NCI-H146 (cell line): ENCODE measurements around the gene ETV6.

Experiments used
- DNase-seq: peaks from one replicate; lab custom pipeline; 2025; lab: John Stamatoyannopoulos, UW

Gene ETV6

GRCh38 chr12:11827091-11828061, 177.9 kb downstream of the ETV6 start:
- DNase-seq, result no peak

DNA sequence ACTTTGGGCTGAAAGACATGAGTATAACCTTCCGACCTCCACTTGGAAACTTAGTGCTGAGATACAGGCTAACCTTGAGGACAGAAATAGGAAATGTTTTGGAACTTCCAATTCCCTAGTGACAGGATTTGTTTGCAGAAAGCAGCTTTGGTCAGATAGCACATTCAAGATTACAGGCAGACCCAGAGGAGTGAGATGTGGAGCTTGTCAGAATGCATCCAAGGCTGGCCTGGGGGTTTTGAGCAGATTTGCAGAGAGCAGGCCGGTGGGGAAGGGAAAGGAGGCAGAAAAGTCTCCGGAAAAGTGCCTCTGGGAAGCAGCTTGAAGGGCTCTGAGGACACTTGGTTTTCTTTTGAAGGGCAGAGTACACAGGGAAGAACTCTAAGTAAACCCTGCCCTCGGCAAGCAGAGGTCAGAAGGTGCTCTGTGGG, 180.3 kb downstream of the ETV6 start:
- no peak for DNase-seq

DNA sequence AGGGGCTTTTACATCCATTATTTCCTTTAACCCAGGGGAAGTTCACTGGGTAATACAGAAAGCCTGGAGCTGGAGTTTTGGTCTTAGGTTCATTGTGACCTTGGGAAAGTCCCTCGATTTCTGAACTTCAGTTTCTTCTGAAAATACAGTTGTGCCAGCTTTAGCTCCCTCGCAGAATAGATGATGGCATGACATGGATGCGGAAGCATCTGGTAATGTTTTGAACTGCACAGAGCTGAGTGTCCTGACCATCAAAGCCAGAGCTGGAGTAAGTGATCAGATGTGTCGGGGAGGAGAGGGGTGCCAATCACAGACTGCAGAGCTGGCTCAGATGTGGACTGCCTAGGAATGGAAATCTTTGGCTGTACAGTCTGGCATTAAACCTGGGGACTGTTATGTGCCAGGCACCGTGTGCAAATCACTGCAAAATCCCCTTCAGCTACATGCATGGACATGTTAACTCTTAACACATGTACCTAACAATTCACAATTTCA, 180.9 kb downstream of the ETV6 start:
- no peak for DNase-seq

- DNase-seq, result peak; percentile 28
Measured at GRCh38 chr12:11832093-11832492, 182.6 kb downstream of the ETV6 start.

GRCh38 chr12:11833174-11833895, 183.9 kb downstream of the ETV6 start:
- DNase-seq, result no peak

- no peak for DNase-seq
Measured at GRCh38 chr12:11834104-11834812, 184.8 kb downstream of the ETV6 start.

- DNase-seq, result no peak
Measured at GRCh38 chr12:11834931-11835330, 185.5 kb downstream of the ETV6 start.

GRCh38 chr12:11836282-11837151, 187.0 kb downstream of the ETV6 start:
- no peak for DNase-seq

GRCh38 chr12:11837216-11837934, 187.9 kb downstream of the ETV6 start:
- no peak for DNase-seq

DNA sequence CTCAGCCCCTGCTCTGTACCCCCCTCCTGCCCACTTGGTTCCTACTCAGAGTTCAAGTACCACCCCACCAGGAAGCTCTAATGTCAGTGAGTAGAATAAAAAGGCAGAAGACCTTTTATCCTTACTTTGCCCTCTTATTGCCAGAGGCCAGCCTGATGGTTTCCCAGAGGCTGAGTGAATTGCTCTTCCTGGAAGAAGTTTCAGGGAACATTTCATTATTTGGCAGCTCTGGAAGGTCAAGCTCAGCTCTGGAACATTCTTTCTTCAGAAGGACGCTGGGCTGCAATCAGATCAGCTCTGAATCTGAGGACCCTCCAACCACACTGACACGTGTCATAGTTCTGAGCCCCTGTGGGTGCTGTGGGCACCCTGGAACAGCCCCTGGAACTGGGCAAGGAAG, 188.9 kb downstream of the ETV6 start:
- DNase-seq, result no peak

DNA sequence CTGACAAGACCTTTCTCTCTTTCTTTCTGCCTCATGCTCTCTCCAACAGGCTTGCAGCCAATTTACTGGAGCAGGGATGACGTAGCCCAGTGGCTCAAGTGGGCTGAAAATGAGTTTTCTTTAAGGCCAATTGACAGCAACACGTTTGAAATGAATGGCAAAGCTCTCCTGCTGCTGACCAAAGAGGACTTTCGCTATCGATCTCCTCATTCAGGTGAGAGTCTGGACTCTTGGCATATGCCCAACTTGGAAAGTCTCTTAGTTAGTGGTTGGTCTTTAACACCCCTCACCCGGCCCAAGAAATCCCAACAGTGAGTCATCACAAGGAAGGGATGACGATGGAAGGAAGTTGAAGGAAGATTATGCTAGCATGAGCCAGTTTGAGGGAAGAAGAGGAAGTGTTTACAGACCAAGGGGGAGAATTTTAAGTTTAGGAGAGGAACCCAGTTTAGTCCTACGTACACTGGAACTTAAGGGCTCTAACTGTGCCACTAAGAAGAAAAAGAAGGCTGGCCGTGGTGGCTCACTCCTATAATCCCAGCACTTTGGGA, 189.7 kb downstream of the ETV6 start:
- no peak for DNase-seq

- DNase-seq, result peak; percentile 56
Measured at GRCh38 chr12:11840366-11840765, 190.9 kb downstream of the ETV6 start.

GRCh38 chr12:11846488-11846887, 197.0 kb downstream of the ETV6 start:
- no peak for DNase-seq

DNA sequence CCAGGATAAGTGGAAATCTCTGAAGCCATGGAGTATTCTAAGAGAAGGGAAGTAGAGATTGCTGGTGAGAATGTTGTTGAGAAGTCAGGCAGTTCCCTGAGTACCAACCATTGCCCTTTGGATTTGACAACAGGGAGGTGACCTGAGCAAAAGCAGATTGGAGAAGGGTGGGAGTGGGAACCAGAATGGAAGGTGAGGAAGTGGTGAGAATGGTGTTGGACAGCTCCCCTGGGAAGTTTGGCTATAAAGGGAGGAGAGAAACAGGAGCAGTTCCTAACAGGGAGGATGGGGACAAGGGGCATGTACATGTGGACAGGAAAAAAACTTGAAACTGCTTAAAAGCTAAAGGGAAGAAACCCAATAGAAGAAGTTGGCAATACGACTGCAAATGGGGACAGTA, 198.1 kb downstream of the ETV6 start:
- DNase-seq, result no peak

DNA sequence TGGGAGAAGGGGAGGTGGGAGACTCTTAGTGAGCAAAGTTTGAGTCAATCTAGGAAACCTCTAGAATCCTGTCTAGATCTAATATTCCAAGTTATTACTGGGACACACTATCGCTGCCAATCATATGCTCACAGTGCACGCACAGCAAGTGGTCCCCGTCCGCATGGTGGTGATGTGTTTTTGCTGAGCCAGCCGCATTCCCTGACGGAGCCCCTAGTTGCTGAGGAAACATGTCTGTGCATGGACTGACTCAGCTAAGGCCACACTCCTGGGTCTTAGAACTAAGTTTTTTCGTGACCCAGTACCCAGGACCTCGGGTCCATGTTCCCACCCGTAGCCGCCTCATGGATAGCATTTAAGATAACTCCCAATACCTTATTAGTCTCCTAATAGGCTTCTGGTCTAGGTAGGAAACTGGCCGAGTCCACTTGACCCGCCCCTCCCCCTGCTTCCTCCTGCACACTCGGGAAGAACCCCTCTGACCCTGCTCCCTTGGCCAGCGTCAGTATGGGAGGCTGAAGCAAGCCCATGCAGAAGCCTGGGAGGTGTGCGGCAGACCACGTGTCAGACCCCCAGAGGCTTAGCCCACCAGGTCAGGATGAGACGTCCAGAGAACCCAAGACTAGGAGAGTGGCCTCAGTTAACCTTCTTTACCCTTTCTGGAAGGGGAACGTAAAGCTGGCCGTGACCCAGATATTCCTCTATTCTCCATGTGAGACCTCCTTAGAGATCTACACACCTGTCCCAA, 200.5 kb downstream of the ETV6 start:
- no peak for DNase-seq

- DNase-seq, result peak; percentile 63
Measured at GRCh38 chr12:11853126-11853525, 203.7 kb downstream of the ETV6 start.

- no peak for DNase-seq
Measured at GRCh38 chr12:11854011-11854499, 204.6 kb downstream of the ETV6 start.

DNA sequence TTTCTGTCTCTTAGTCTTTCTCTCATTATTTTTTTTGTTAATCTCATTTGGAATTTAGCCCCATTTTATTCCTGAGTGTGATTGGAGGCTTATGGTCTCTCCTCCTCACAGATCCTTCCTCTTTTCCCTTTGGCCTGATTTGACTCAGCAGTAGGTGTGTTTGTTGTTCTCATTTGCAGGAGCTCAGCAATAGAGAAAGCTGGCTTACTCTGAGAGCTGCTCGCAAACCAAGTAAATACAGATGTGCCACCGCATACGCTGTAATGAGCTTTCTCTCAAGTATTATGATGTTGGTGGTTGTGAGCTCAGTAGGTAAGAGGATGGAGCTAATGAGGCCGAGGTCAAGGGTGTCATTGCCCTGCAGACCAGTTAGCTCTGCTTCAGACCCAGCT, 206.5 kb downstream of the ETV6 start:
- peak; percentile 70 for DNase-seq

DNA sequence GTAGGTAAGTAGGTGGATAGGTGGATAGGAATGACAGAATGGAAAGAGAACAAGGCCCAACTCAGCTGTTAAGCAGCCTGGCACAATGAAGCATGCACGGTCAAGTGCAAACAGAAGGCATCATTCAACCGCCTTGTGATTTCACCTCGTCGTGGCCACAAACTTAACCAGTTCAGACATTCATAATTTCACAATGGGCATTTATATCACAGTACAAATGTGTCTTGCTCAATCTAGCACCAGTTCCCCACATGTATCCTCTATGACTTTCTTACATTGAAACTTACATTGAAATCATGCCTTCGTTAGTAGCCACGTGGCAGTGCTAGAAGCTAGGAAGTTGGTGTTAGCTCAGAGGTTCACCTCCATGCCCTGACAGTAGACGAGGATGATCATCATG, 207.5 kb downstream of the ETV6 start:
- DNase-seq, result no peak
